B cell (primary cell): ENCODE measurements around the gene ARHGAP20. TPM values are rescaled to one million over a fixed set of nuclear protein-coding genes. Genes with fewer than 3 reads are reported as not detected.

Source experiments
- ATAC-seq: fragments of 200-7000 bp; cut with Tn5 transposase; one replicate; pipeline ENCODE4 v1.10.0; 2021; ENCODE audit warnings: low read depth, mild to moderate bottlenecking, moderate number of reproducible peaks, moderate library complexity
- CTCF ChIA-PET: fragments of 350-600 bp; sonication (Branson Sonifier 250); formaldehyde crosslinking; loops from one replicate; lab custom pipeline; 2021; ENCODE audit warnings: antibody characterized with exemption, inconsistent platforms; lab: Charles Lee
- POLR2A ChIA-PET: fragments of 350-600 bp; sonication (Branson Sonifier 250); formaldehyde crosslinking; loops from one replicate; lab custom pipeline; 2021; ENCODE audit warnings: antibody characterized with exemption; lab: Charles Lee
- DNase-seq: peaks from one replicate; pipeline ENCODE4 v3.0.0; 2013
- H2AFZ ChIP-seq: 2 replicates; pipeline ENCODE4 v1.6.1; 2012; ENCODE audit warnings: mild to moderate bottlenecking, low read depth, low read length; ENCODE audit not compliant: insufficient read depth, poor library complexity, severe bottlenecking
- H3K27ac ChIP-seq, 2 donors: 1 replicate in 1 of 2; 2 replicates in 1 of 2; pipeline ENCODE4 v1.5.1; 2012 to 2013; ENCODE audit warnings: low read length in 2 of 2, mild to moderate bottlenecking in 2 of 2, moderate library complexity in 1 of 2
- H3K27me3 ChIP-seq, 4 experiments: fragments of 200-600 bp in 1 of 4; sonication (generic) in 1 of 4; replicated peaks in 1 of 4; 1 replicate in 2 of 4; 2 replicates in 2 of 4; pipeline versions ENCODE4 v1.6.1 to v1.7.0; 2013 to 2016; ENCODE audit warnings: low read length in 3 of 4, mild to moderate bottlenecking in 2 of 4, mixed read lengths in 1 of 4, moderate library complexity in 1 of 4; ENCODE audit not compliant: insufficient read depth in 4 of 4, control insufficient read depth in 3 of 4; ENCODE audit errors: control extremely low read depth in 1 of 4
- H3K36me3 ChIP-seq, 2 experiments: replicated peaks in 1 of 2; 1 replicate in 1 of 2; 2 replicates in 1 of 2; pipeline versions ENCODE4 v1.6.1 to v1.7.1; 2013; ENCODE audit warnings: low read length in 1 of 2; ENCODE audit not compliant: insufficient read depth in 2 of 2, control insufficient read depth in 1 of 2; ENCODE audit errors: control extremely low read depth in 1 of 2, extremely low read depth in 1 of 2
- H3K4me1 ChIP-seq, 2 donors: fragments of 200-600 bp in 1 of 2; sonication (generic) in 1 of 2; 1 replicate in 1 of 2; 2 replicates in 1 of 2; pipeline versions ENCODE4 v1.5.1 to v1.6.1; 2013 to 2017; ENCODE audit warnings: low read length in 2 of 2; ENCODE audit not compliant: control insufficient read depth in 2 of 2, insufficient read depth in 2 of 2
- H3K4me2 ChIP-seq: replicated peaks from 2 replicates; pipeline ENCODE3; 2012; ENCODE audit warnings: mild to moderate bottlenecking, low read depth, low read length; ENCODE audit not compliant: poor library complexity, severe bottlenecking
- H3K4me3 ChIP-seq, 5 experiments: fragments of 200-600 bp in 1 of 5; sonication (generic) in 1 of 5; 1 replicate in 3 of 5; 2 replicates in 2 of 5; pipeline versions ENCODE4 v1.5.1 to v1.7.0; 2011 to 2016; ENCODE audit warnings: low read length in 4 of 5, mild to moderate bottlenecking in 4 of 5, low read depth in 2 of 5, control low read depth in 1 of 5, moderate library complexity in 1 of 5; ENCODE audit not compliant: insufficient read depth in 1 of 5; ENCODE audit errors: control extremely low read depth in 1 of 5, extremely low read depth in 1 of 5
- H3K79me2 ChIP-seq: fragments of 200-600 bp; sonication (generic); one replicate; pipeline ENCODE4 v1.6.0; 2016; ENCODE audit warnings: low read length; ENCODE audit not compliant: control insufficient read depth, insufficient read depth
- H3K9ac ChIP-seq: fragments of 200-600 bp; sonication (generic); 2 replicates; pipeline ENCODE4 v1.6.1; 2017; ENCODE audit warnings: mild to moderate bottlenecking, low read length, moderate library complexity
- H3K9me3 ChIP-seq, 3 donors: one replicate each; pipeline versions ENCODE4 v1.6.1 to v1.7.1; 2013; ENCODE audit warnings: low read length in 2 of 3; ENCODE audit not compliant: control insufficient read depth in 2 of 3, insufficient read depth in 1 of 3; ENCODE audit errors: control extremely low read depth in 1 of 3
- H4K20me1 ChIP-seq: 2 replicates; pipeline ENCODE4 v1.6.0; 2012; ENCODE audit warnings: mild to moderate bottlenecking, low read length; ENCODE audit not compliant: insufficient read depth, control insufficient read depth, poor library complexity, severe bottlenecking
- H3K27ac Mint-ChIP-seq: one replicate; pipeline ENCODE4 v1.8.0; 2021; ENCODE audit warnings: mixed read lengths
- H3K27me3 Mint-ChIP-seq: one replicate; pipeline ENCODE4 v1.8.0; 2021; ENCODE audit warnings: mixed read lengths
- H3K4me1 Mint-ChIP-seq: one replicate; pipeline ENCODE4 v1.8.0; 2021; ENCODE audit warnings: mixed read lengths
- H3K4me3 Mint-ChIP-seq: one replicate; pipeline ENCODE4 v1.8.0; 2021; ENCODE audit warnings: mixed read lengths
- H3K9me3 Mint-ChIP-seq: one replicate; pipeline ENCODE4 v1.8.0; 2022; ENCODE audit warnings: mixed read lengths; ENCODE audit not compliant: insufficient read depth
- EZH2 ChIP-seq: IDR thresholded peaks from 2 replicates; pipeline ENCODE4 v1.6.1; 2012; ENCODE audit warnings: borderline replicate concordance, low read depth, mild to moderate bottlenecking, moderate library complexity, low read length; ENCODE audit not compliant: insufficient read depth, poor library complexity, severe bottlenecking
- WGBS: methylation state at CpG from one replicate; pipeline ENCODE4 v1.1.5; 2013; ENCODE audit warnings: missing lambda C conversion rate; ENCODE audit not compliant: insufficient coverage; 5-methylcytosine and 5-hydroxymethylcytosine counted together
- intact Hi-C: fragments of 100-400 bp; cut with micrococcal nuclease; formaldehyde crosslinking; loops from one replicate; pipeline ENCODE4 v1.10.0; 2022
- polyA plus RNA-seq: library from polyadenylated mRNA; depleted of rRNA; stranded (reverse); fragments of >200 nt; gene quantifications from 2 replicates; pipeline ENCODE4 v1.2.3, GENCODE V29; 2012
- total RNA-seq, 2 donors: library from RNA; stranded (reverse); fragments of 120-200 nt in 1 of 2; gene quantifications; 1 replicate in 1 of 2; 2 replicates in 1 of 2; pipeline versions ENCODE4 v1.2.3 to v1.2.4, GENCODE V29; 2013 to 2022
- TF ChIP-seq, protein P1 (sequence below): fragments of 200-600 bp; IDR thresholded peaks from one replicate; pipeline ENCODE4 v1.8.0; 2022; ENCODE audit warnings: antibody characterized with exemption, mild to moderate bottlenecking

Gene ARHGAP20
- total and polyA plus RNA-seq, 2 donors (not counting 1 experiment from before 2014, with no cell fraction given) = 0.54 to 0.91 TPM

DNA sequence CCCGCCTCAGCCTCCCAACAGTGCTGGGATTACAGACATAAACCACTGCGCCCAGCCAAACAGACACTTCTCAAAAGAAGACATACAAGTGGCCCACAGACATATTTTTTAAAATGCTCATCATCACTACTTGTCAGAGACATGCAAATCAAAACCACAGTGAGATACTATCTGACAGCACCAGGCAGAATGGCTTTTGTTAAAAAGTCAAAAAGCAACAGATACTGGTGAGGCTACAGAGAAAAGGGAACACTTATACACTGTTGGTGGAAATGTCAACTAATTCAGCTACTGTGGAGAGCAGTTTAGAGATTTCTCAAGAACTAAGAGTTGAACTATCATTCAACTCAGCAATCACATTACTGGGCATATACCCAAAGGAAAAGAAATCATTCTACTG lies 67.0 kb downstream of the ARHGAP20 start:
- WGBS = 75% methylated on average over 2 of the region's 2 CpGs
- H3K27me3 ChIP-seq = no peaks in the 10 kb centered on the region
- no peaks in the 10 kb centered on the region for H3K79me2 ChIP-seq
- H3K27me3 Mint-ChIP-seq = peaks cover 30% of the 10 kb centered on the region
- ChIA-PET CTCF (no interaction called here), POLR2A (no interaction called here)
- TF ChIP-seq, protein P1, sequence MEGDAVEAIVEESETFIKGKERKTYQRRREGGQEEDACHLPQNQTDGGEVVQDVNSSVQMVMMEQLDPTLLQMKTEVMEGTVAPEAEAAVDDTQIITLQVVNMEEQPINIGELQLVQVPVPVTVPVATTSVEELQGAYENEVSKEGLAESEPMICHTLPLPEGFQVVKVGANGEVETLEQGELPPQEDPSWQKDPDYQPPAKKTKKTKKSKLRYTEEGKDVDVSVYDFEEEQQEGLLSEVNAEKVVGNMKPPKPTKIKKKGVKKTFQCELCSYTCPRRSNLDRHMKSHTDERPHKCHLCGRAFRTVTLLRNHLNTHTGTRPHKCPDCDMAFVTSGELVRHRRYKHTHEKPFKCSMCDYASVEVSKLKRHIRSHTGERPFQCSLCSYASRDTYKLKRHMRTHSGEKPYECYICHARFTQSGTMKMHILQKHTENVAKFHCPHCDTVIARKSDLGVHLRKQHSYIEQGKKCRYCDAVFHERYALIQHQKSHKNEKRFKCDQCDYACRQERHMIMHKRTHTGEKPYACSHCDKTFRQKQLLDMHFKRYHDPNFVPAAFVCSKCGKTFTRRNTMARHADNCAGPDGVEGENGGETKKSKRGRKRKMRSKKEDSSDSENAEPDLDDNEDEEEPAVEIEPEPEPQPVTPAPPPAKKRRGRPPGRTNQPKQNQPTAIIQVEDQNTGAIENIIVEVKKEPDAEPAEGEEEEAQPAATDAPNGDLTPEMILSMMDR = no peak
- no peak for TF ChIP-seq EZH2
- no peaks in the 10 kb centered on the region for H3K36me3 ChIP-seq
- H3K4me1 Mint-ChIP-seq = no peaks in the 10 kb centered on the region
- no peak overlapping the region for H3K9ac ChIP-seq
- H2AFZ ChIP-seq = no peak overlapping the region
- H3K4me1 ChIP-seq = no peaks in the 10 kb centered on the region
- H3K9me3 ChIP-seq = peaks cover 0 to 3% (median 0%) of the 10 kb centered on the region in 3 donors
- ATAC-seq (no peak), DNase-seq (no peak)
- no peaks in the 10 kb centered on the region for H3K9me3 Mint-ChIP-seq
- H3K4me3 Mint-ChIP-seq = no peak overlapping the region
- no peak overlapping the region for H3K27ac ChIP-seq
- H4K20me1 ChIP-seq = no peaks in the 10 kb centered on the region
- intact Hi-C loops = no loop called here
- no peak overlapping the region for H3K4me3 ChIP-seq
- no peak overlapping the region for H3K4me2 ChIP-seq
- no peak overlapping the region for H3K27ac Mint-ChIP-seq

DNA sequence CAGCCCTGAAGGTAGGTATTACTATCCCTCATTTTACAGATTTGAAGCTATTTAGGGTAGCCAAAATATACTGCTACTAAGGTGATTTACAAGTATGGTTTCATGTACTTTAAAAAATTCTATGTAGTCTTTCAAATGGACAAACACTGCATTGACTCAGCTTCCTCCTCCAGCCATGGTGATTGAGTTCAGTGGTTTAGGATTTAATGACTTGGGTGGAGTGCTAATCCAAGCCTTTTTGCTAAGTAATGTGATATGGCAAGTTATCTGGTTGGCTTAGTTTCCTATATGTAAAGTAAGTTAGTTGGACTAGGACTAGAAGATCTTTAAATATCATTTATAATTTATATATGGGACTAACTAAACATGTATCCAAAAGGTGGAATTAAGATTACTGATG lies 77.9 kb downstream of the ARHGAP20 start:
- H3K4me1 Mint-ChIP-seq = no peaks in the 10 kb centered on the region
- H3K27ac Mint-ChIP-seq = no peak overlapping the region
- intact Hi-C loops = no loop called here

More for the DNA sequence above, 77.9 kb downstream of the ARHGAP20 start:
- Histone ChIP-seq H3K36me3 (no peaks in the 10 kb centered on the region), H3K27me3 (no peaks in the 10 kb centered on the region), H3K9me3 (peaks cover 0 to 1% (median 0%) of the 10 kb centered on the region in 3 donors), H2AFZ (no peak overlapping the region), H3K79me2 (no peaks in the 10 kb centered on the region), H3K27ac (no peak overlapping the region), H3K4me1 (no peaks in the 10 kb centered on the region), H3K4me2 (no peak overlapping the region), H4K20me1 (no peaks in the 10 kb centered on the region), H3K9ac (no peak overlapping the region), H3K4me3 (no peak overlapping the region)
- no peak for DNase-seq
- no peak overlapping the region for H3K4me3 Mint-ChIP-seq
- ChIA-PET CTCF (no interaction called here), POLR2A (no interaction called here)
- TF ChIP-seq, protein P1 = no peak
- TF ChIP-seq EZH2 = no peak
- no peak for ATAC-seq
- no peaks in the 10 kb centered on the region for H3K9me3 Mint-ChIP-seq
- peaks cover 6% of the 10 kb centered on the region for H3K27me3 Mint-ChIP-seq
